ENCODE results near the gene ZMAT3.

GRCh38 chr3:178986456-178986855 lies 85.2 kb downstream of the ZMAT3 start:
- no peak for TF ChIP-seq YY1 (IDR thresholded peaks at IDR 0.05; ENCODE audit: insufficient read depth, insufficient read length)
- no peak for TF ChIP-seq ZNF274 (IDR thresholded peaks at IDR 0.05; ENCODE audit: low read depth, low read length)

All from NT2/D1 (cell line).